ENCODE measurements around the gene CA12.

Gene CA12

DNA sequence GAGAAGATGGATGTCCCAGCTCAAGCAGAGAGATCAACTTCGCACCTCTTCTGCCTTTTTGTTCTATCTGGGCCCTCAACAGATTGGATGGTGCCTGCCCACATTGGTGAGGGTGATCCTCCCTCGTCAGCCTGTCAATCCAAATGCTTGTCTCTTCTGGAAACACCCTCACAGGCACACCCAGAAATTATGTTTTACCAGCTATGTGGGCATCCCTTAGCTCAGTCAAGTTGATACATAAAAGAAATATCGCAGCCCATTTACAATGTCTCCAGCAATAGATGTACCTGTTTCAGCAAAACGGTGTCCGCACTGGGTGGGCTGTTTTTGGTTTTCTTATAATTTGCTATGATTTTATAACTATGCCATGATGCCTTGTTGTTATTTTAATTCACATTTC is 27.5 kb upstream of the CA12 start:
- H3K4me3 ChIP-seq (ENCODE audit: control insufficient read depth, low read depth, low read length) = no peak overlapping the region
- no peak for DNase-seq (ENCODE audit: low read depth)
- TF ChIP-seq CTCF (conservative IDR thresholded peaks at IDR 0.05; ENCODE audit: control insufficient read depth, insufficient read depth, low read depth, low read length) = no peak

- no peak for DNase-seq (ENCODE audit: low read depth)
- TF ChIP-seq CTCF (conservative IDR thresholded peaks at IDR 0.05; ENCODE audit: control insufficient read depth, insufficient read depth, low read depth, low read length) = no peak
- H3K4me3 ChIP-seq (ENCODE audit: control insufficient read depth, low read depth, low read length) = no peak overlapping the region
Measured at GRCh38 chr15:63408524-63408923, 26.9 kb upstream of the CA12 start.

DNA sequence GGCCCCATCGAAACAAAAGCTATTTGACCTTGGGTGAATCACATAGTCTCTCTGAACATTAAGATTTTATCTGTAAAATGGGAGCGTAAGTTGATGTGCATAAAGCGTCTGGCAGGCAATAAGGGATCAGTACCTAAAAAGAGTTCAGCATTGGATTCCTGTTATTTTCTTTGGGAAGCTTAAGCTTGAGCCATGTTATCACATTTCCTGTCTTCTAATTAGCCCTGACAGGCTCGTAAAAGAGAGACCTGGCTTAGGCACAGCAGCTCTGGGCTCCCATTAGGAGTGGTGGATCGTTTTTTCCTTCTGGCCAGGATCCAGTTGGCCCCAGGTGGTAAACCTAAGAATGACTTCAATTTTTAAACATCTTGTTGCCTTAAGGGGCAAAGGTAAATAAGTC is 26.0 kb upstream of the CA12 start:
- no peak overlapping the region for H3K4me3 ChIP-seq (ENCODE audit: control insufficient read depth, low read depth, low read length)
- TF ChIP-seq CTCF (conservative IDR thresholded peaks at IDR 0.05; ENCODE audit: control insufficient read depth, insufficient read depth, low read depth, low read length) = no peak
- DNase-seq (ENCODE audit: low read depth) = no peak

DNA sequence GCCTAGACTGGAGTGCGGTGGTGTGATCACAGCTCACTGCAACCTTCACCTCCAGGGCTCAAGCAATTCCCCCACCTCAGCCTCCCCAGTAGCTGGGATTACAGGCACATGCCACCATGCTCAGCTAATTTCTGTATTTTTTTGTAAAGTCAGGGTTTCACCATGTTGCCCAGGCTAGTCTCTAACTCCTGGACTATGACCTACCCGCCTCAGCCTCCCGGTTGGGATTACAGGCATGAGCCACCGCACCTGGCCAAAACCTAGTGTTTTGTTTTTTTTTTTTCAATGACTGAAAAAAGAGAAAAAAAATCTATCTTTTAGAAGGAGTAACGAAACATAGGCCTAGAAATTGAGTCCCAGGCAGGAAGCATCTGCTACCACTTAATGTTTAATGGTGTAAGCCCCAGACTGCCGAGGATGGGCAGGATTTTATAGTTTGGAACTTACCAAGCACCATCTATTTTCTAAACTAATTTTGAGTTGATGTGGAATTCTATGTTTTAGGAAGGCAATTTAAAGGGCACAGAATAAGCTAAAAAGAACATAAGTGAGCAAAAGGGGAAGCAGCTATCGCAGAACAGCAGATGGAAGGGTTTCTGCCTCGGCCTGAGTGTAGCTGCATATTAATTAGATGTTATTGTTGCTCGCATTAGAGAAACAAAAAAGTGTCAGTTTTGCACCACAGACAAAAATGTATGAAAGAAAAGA is 24.2 kb upstream of the CA12 start:
- no peak overlapping the region for H3K4me3 ChIP-seq (ENCODE audit: control insufficient read depth, low read depth, low read length)
- DNase-seq (ENCODE audit: low read depth) = no peak
- no peak for TF ChIP-seq CTCF (conservative IDR thresholded peaks at IDR 0.05; ENCODE audit: control insufficient read depth, insufficient read depth, low read depth, low read length)

- DNase-seq (ENCODE audit: low read depth) = no peak
- H3K4me3 ChIP-seq (ENCODE audit: control insufficient read depth, low read depth, low read length) = no peak overlapping the region
- TF ChIP-seq CTCF (conservative IDR thresholded peaks at IDR 0.05; ENCODE audit: control insufficient read depth, insufficient read depth, low read depth, low read length) = no peak
Measured at GRCh38 chr15:63405159-63405558, 23.5 kb upstream of the CA12 start.

GRCh38 chr15:63403254-63403945 is 21.8 kb upstream of the CA12 start:
- no peak for DNase-seq (ENCODE audit: low read depth)
- no peak for TF ChIP-seq CTCF (conservative IDR thresholded peaks at IDR 0.05; ENCODE audit: control insufficient read depth, insufficient read depth, low read depth, low read length)
- H3K4me3 ChIP-seq (ENCODE audit: control insufficient read depth, low read depth, low read length) = no peak overlapping the region
